SU-DHL-6 (cell line): Measurements from ENCODE around the gene TUBG1.
A peak's percentile ranks its signal among the peaks of the same experiment; 100 is the strongest.

ENCODE experiments used
- H2AFZ ChIP-seq: fragments of 200-600 bp; sonication (generic); 2 replicates; pipeline ENCODE4 v1.6.1; 2014; ENCODE audit warnings: low read depth, mild to moderate bottlenecking, moderate library complexity, mixed read lengths, antibody characterized with exemption, low read length; ENCODE audit not compliant: severe bottlenecking
- H3F3A ChIP-seq: fragments of 200-600 bp; shearing (Covaris generic); 2 replicates; pipeline ENCODE4 v1.6.0; 2016; ENCODE audit warnings: antibody characterized with exemption, mild to moderate bottlenecking; ENCODE audit not compliant: insufficient read depth
- H3K27ac ChIP-seq: fragments of 200-600 bp; sonication (generic); 2 replicates; pipeline ENCODE4 v1.5.1; 2016; ENCODE audit warnings: low read depth, mild to moderate bottlenecking, low read length, moderate library complexity, mixed read lengths
- H3K27me3 ChIP-seq: fragments of 200-600 bp; sonication (generic), shearing (Covaris generic); 2 replicates; pipeline ENCODE4 v1.6.0; 2014; ENCODE audit warnings: mild to moderate bottlenecking, low read length
- H3K36me3 ChIP-seq: fragments of 200-600 bp; sonication (generic); 2 replicates; pipeline ENCODE4 v1.6.1; 2014; ENCODE audit warnings: mild to moderate bottlenecking, low read length, mixed read lengths
- H3K4me2 ChIP-seq: fragments of 300-600, 200-600 bp; shearing (Covaris generic), sonication (generic); 2 replicates; pipeline ENCODE4 v1.6.0; 2014; ENCODE audit warnings: low read length, low read depth, mild to moderate bottlenecking; ENCODE audit not compliant: poor library complexity, severe bottlenecking
- H3K4me3 ChIP-seq: fragments of 200-600 bp; sonication (generic); 2 replicates; pipeline ENCODE4 v1.5.1; 2014; ENCODE audit warnings: antibody characterized with exemption, low read length, mild to moderate bottlenecking, mixed read lengths; ENCODE audit not compliant: insufficient read depth, poor library complexity, severe bottlenecking
- H3K79me2 ChIP-seq: fragments of 200-600 bp; sonication (generic); 2 replicates; pipeline ENCODE4 v1.6.1; 2014; ENCODE audit warnings: mild to moderate bottlenecking, low read length, moderate library complexity; ENCODE audit not compliant: insufficient read depth
- H3K9ac ChIP-seq: fragments of 200-600 bp; sonication (generic); 2 replicates; pipeline ENCODE4 v1.7.0; 2014; ENCODE audit warnings: mild to moderate bottlenecking, low read length
- H3K9me2 ChIP-seq: fragments of 200-600 bp; sonication (generic); replicated peaks from 2 replicates; pipeline ENCODE4 v1.6.1; 2014; ENCODE audit warnings: low read length; ENCODE audit not compliant: insufficient read depth
- H3K9me3 ChIP-seq: fragments of 200-600 bp; sonication (generic); 2 replicates; pipeline ENCODE4 v1.6.1; 2014; ENCODE audit warnings: low read length, mixed read lengths; ENCODE audit not compliant: insufficient read depth
- H4K20me1 ChIP-seq: fragments of 200-600 bp; sonication (generic); 2 replicates; pipeline ENCODE4 v1.6.1; 2014; ENCODE audit warnings: low read depth, mild to moderate bottlenecking, antibody characterized with exemption, low read length, moderate library complexity, mixed read lengths
- CTCF ChIP-seq: fragments of 200-600 bp; sonication (generic); IDR thresholded peaks from one replicate; pipeline ENCODE4 v1.5.1; 2017; ENCODE audit warnings: antibody characterized with exemption, mild to moderate bottlenecking, low read length, moderate library complexity; ENCODE audit not compliant: insufficient read depth, poor library complexity, severe bottlenecking
- EZH2phosphoT487 ChIP-seq: fragments of 200-600 bp; sonication (generic), shearing (Covaris generic); conservative IDR thresholded peaks from 2 replicates; pipeline ENCODE4 v1.6.1; 2018; ENCODE audit warnings: mild to moderate bottlenecking, antibody characterized with exemption, low read length, moderate library complexity, mixed read lengths

The TUBG1 gene

GRCh38 chr17:42577140-42577531 lies 32.3 kb upstream of the TUBG1 start:
- Histone ChIP-seq H3K36me3 (peaks cover 9% of the 10 kb centered on the region; the same call in 1 of the 2 replicates), H3K4me3 (peak overlapping the region; percentile 71), H4K20me1 (no peaks in the 10 kb centered on the region), H2AFZ (peak overlapping the region; percentile 5), H3K27ac (peak overlapping the region; percentile 92), H3K9me3 (no peaks in the 10 kb centered on the region), H3K9ac (peak overlapping the region; percentile 76), H3K27me3 (no peaks in the 10 kb centered on the region), H3K79me2 (peaks cover 7% of the 10 kb centered on the region; the same call in 1 of the 2 replicates), H3K4me2 (peak overlapping the region; percentile 63), H3F3A (peaks cover 46% of the 10 kb centered on the region), H3K9me2 (no peaks in the 10 kb centered on the region)
- TF ChIP-seq EZH2phosphoT487 (no peak), CTCF (no peak)

DNA sequence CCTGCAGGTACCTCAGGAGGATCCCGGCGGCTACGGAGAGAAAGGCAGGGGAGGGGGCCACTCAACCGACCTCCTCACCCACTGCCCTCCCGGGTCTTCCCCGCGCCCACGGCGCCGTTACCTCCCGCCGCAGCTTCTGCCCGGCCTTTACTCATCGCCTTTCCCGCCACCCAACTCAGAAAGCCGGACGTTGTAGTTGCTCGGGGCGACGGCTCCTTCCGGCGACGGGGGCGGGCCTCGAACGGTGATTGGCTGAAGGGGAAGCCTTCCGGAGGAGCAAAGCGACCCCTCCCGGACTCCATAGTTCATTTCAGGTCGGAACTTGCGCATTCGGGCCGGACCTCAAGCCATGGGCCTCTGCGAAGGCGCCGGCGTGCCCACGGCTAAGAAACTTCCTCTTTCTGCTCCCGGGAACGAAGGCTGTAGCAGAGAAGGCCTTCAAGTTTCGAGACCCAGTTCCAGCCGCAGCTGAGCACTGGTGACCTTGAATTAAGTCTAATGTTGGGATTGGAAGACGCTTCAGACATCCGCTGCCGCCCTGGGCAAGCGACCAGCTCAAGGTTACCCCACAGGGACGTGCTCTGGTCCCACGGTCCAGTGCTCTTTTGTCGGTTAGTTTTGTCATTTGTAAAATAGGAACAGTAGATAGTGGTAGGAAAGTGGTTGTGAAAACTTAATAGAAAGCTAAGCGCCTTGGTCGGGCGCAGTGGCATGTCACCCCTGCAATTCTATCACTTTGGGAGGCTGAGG lies 31.8 kb upstream of the TUBG1 start, which contains the start of gene PSMC3IP:
Gene PSMC3IP, minus strand, starts transcription at position 198 of the 750 bp plus-strand sequence. Its CDS starts 43 bp downstream, at position 155.
- Histone ChIP-seq H3K9me3 (no peaks in the 10 kb centered on the region), H3K9me2 (no peaks in the 10 kb centered on the region), H4K20me1 (no peaks in the 10 kb centered on the region), H2AFZ (peak within 1 kb of the TSS; percentile 5), H3K27ac (peak within 1 kb of the TSS; percentile 92), H3K79me2 (peaks cover 7% of the 10 kb centered on the region; the same call in 1 of the 2 replicates), H3K4me2 (peak within 1 kb of the TSS; percentile 63), H3K27me3 (no peaks in the 10 kb centered on the region), H3K4me3 (peak within 1 kb of the TSS; percentile 71), H3K36me3 (peaks cover 7% of the 10 kb centered on the region; the same call in 1 of the 2 replicates), H3F3A (peaks cover 44% of the 10 kb centered on the region), H3K9ac (peak within 1 kb of the TSS; percentile 76)
- no peak for TF ChIP-seq CTCF
- no peak for TF ChIP-seq EZH2phosphoT487

DNA sequence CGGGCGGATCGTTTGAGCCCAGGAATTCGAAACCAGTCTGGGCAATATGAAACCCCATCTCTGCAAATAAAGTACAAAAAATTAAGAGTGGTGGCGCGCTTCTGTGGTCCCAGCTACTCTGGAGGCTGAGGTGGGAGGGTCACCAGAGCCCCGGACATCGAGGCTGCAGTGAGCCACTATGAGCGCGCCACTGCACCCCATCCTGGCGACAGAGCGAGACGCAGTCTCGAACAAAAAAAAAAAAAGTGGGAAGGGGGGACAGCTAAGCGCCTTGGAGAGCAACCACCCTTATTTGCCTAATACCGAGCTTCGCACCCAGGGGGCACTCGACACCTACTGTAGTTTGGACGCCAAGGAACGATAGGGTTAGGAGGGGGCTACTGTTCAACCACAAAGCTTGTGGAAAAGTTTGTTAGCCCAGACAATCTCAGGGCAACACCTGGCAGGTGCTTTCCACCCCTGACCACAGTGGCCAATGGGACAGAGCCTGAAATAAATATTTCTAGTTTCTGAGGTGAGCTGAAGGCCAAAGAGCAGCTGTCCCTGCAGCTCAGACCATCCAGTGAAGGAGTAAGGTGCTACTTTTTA lies 31.1 kb upstream of the TUBG1 start:
- no peaks in the 10 kb centered on the region for H3K27me3 ChIP-seq
- H3K27ac ChIP-seq, result peak overlapping the region; percentile 92
- H3K4me3 ChIP-seq, result peak overlapping the region; percentile 71
- H3K9ac ChIP-seq, result peak overlapping the region; percentile 76
- H4K20me1 ChIP-seq, result no peaks in the 10 kb centered on the region
- TF ChIP-seq CTCF (peak; percentile 93), EZH2phosphoT487 (no peak)
- H3K79me2 ChIP-seq, result peaks cover 7% of the 10 kb centered on the region; the same call in 1 of the 2 replicates
- no peaks in the 10 kb centered on the region for H3K9me3 ChIP-seq
- no peak overlapping the region for H2AFZ ChIP-seq
- H3K4me2 ChIP-seq, result peak overlapping the region; percentile 63
- H3K9me2 ChIP-seq, result no peaks in the 10 kb centered on the region
- H3K36me3 ChIP-seq, result peaks cover 7% of the 10 kb centered on the region; the same call in 1 of the 2 replicates
- peaks cover 38% of the 10 kb centered on the region for H3F3A ChIP-seq
